GM19397 (cell line): Measurements from ENCODE around the gene SMIM21.

Experiments
- ATAC-seq: cut with Tn5 transposase; IDR thresholded peaks from one replicate; pipeline ENCODE4 v1.9.1; 2021; ENCODE audit warnings: mild to moderate bottlenecking, moderate library complexity; ENCODE audit not compliant: unreplicated experiment

Gene SMIM21

GRCh38 chr18:75427603-75428002 is at the start of gene SMIM21:
SMIM21 (minus strand) TSS chr18:75427703; CDS start chr18:75427563, 140 bp downstream.
- ATAC-seq = no peak

GRCh38 chr18:75475228-75475627 is 47.7 kb upstream of the SMIM21 start:
- no peak for ATAC-seq

- ATAC-seq = no peak
Measured at GRCh38 chr18:75474332-75474731, 46.8 kb upstream of the SMIM21 start.

- ATAC-seq = no peak
Measured at GRCh38 chr18:75473316-75473715, 45.8 kb upstream of the SMIM21 start.

- no peak for ATAC-seq
Measured at GRCh38 chr18:75472906-75473305, 45.4 kb upstream of the SMIM21 start.

- no peak for ATAC-seq
Measured at GRCh38 chr18:75472396-75472795, 44.9 kb upstream of the SMIM21 start.

- ATAC-seq = no peak
Measured at GRCh38 chr18:75471850-75472249, 44.3 kb upstream of the SMIM21 start.

GRCh38 chr18:75467851-75468250 is 40.3 kb upstream of the SMIM21 start:
- ATAC-seq = no peak

- ATAC-seq = no peak
Measured at GRCh38 chr18:75467281-75467795, 39.8 kb upstream of the SMIM21 start.

GRCh38 chr18:75464356-75464755 is 36.9 kb upstream of the SMIM21 start:
- no peak for ATAC-seq

GRCh38 chr18:75462178-75462832 is 34.8 kb upstream of the SMIM21 start:
- ATAC-seq = no peak

- ATAC-seq = no peak
Measured at GRCh38 chr18:75456199-75456631, 28.7 kb upstream of the SMIM21 start.

- no peak for ATAC-seq
Measured at GRCh38 chr18:75455249-75456198, 28.0 kb upstream of the SMIM21 start.

- ATAC-seq = no peak
Measured at GRCh38 chr18:75454022-75454795, 26.7 kb upstream of the SMIM21 start.

- no peak for ATAC-seq
Measured at GRCh38 chr18:75450906-75451305, 23.4 kb upstream of the SMIM21 start.

GRCh38 chr18:75441896-75442295 is 14.4 kb upstream of the SMIM21 start:
- ATAC-seq = no peak

GRCh38 chr18:75439348-75439747 is 11.8 kb upstream of the SMIM21 start:
- no peak for ATAC-seq

GRCh38 chr18:75438891-75439290 is 11.4 kb upstream of the SMIM21 start:
- no peak for ATAC-seq

GRCh38 chr18:75437979-75438378 is 10.5 kb upstream of the SMIM21 start:
- ATAC-seq = no peak

GRCh38 chr18:75433098-75433497 is 5.6 kb upstream of the SMIM21 start:
- no peak for ATAC-seq

- no peak for ATAC-seq
Measured at GRCh38 chr18:75429975-75430374, 2.5 kb upstream of the SMIM21 start.
